Measurements from ENCODE around the gene MUC15. TPM values are rescaled to one million over a fixed set of nuclear protein-coding genes. Genes with fewer than 3 reads are reported as not detected.

MUC15 gene
- total and polyA plus RNA-seq, 2 of the 4 experiments (the other 2 are of a cell fraction) = not detected

DNA sequence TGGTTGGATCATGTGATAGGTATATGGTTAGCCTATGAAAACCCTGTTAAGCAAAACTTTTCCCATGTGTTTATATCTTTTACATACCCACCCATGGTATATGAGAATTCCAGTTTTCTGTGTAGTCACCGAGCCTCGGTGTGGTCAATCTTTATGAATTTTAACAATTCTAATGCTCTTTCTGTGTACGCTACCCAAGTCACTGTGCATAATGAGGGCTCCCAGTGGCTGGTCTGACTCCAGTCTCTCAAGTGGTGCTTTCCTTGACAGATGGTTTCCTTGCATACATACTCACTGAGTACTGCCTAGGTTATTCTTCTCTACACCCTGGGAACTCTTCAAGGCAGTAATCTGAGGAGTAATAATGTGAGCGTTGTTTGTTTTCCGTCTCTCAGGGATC lies 17.6 kb downstream of the MUC15 start:
- H3K36me3 ChIP-seq (ENCODE audit: control insufficient read depth, insufficient read depth, low read length) = no peaks in the 10 kb centered on the region
- dilution Hi-C loops (cut with HindIII; ENCODE audit: low sequenced_read_pairs, unreplicated experiment) = no loop called here
- WGBS, 2 experiments (ENCODE audit: extremely low coverage in 2 of 2, insufficient read length in 1 of 2) = no CpG with 5 or more reads among the region's 5 CpGs

More for the DNA sequence above, 17.6 kb downstream of the MUC15 start:
- H3K56ac ChIP-seq (ENCODE audit: extremely low read depth, insufficient read depth, low read length) = no peak overlapping the region
- H3K4ac ChIP-seq (ENCODE audit: low read depth, low read length) = no peak overlapping the region
- no TSS peak for BruUV-seq (replicated peaks)
- H2BK20ac ChIP-seq (ENCODE audit: low read depth, low read length) = no peak overlapping the region
- in situ Hi-C loops (cut with MboI; ENCODE audit: low sequenced_read_pairs) (no loop called here), intact Hi-C loops (cut with micrococcal nuclease) (no loop called here)
- H2AK5ac ChIP-seq (ENCODE audit: low read depth, low read length) = no peak overlapping the region
- POLR2A ChIA-PET (ENCODE audit: unreplicated experiment) = no interaction called here
- H3K4me2 ChIP-seq (ENCODE audit: low read depth, low read length) = no peak overlapping the region
- H4K8ac ChIP-seq (ENCODE audit: low read depth in 2 of 2, low read length in 2 of 2) = no peak overlapping the region
- no peaks in the 10 kb centered on the region for H3K9me3 ChIP-seq (ENCODE audit: control insufficient read depth, insufficient read depth, low read length)
- ATAC-seq (ENCODE audit: low read depth) (no peak), DNase-seq (no peak)
- no peak overlapping the region for H3K4me3 ChIP-seq (ENCODE audit: insufficient read depth, low read depth, low read length)
- H3K9me1 ChIP-seq (ENCODE audit: insufficient read depth, low read length) = no peaks in the 10 kb centered on the region
- H2AK9ac ChIP-seq (replicated peaks; ENCODE audit: low read depth, low read length, poor library complexity) = no peak overlapping the region
- no peak overlapping the region for H2AFZ ChIP-seq (replicated peaks; ENCODE audit: low read length, poor library complexity)
- no peaks in the 10 kb centered on the region for H3K79me1 ChIP-seq (ENCODE audit: low read depth in 1 of 2, low read length in 2 of 2)
- no peaks in the 10 kb centered on the region for H4K20me1 ChIP-seq (ENCODE audit: insufficient read depth, low read length)
- H2BK5ac ChIP-seq (ENCODE audit: low read depth, low read length, poor library complexity, severe bottlenecking) = no peak overlapping the region
- no peak overlapping the region for H2BK120ac ChIP-seq (ENCODE audit: low read depth, low read length)
- H3K27me3 ChIP-seq (ENCODE audit: control insufficient read depth, insufficient read depth, low read length) = no peaks in the 10 kb centered on the region
- CTCF ChIA-PET = no interaction called here
- no peak overlapping the region for H3K27ac ChIP-seq (ENCODE audit: insufficient read depth, low read length)
- H2BK15ac ChIP-seq (ENCODE audit: low read depth, low read length) = no peak overlapping the region
- no peaks in the 10 kb centered on the region for H3K4me1 ChIP-seq (ENCODE audit: control insufficient read depth, insufficient read depth, low read length)
- H3K18ac ChIP-seq (ENCODE audit: low read depth, low read length) = no peak overlapping the region
- no peak overlapping the region for H4K91ac ChIP-seq (ENCODE audit: insufficient read depth, low read depth, low read length)
- H3K9ac ChIP-seq (ENCODE audit: low read depth, low read length) = no peak overlapping the region
- no peak overlapping the region for H3K23ac ChIP-seq (ENCODE audit: low read depth, low read length)
- no peak overlapping the region for H3K14ac ChIP-seq (replicated peaks; ENCODE audit: low read depth, low read length)
- H4K5ac ChIP-seq (ENCODE audit: low read depth, low read length) = no peak overlapping the region
- TF ChIP-seq CHD1 (IDR thresholded peaks at IDR 0.05; ENCODE audit: low read depth, low read length) (no peak), NFE2L2 (IDR thresholded peaks at IDR 0.05; ENCODE audit: low read depth, low read length) (no peak), MXI1 (IDR thresholded peaks at IDR 0.05; ENCODE audit: borderline replicate concordance, low read depth, low read length) (no peak), BHLHE40 (IDR thresholded peaks at IDR 0.05; ENCODE audit: low read depth, low read length) (no peak), RCOR1 (IDR thresholded peaks at IDR 0.05; ENCODE audit: insufficient replicate concordance, low read length) (no peak), SMC3 (IDR thresholded peaks at IDR 0.05; ENCODE audit: low read depth, low read length) (no peak), USF2 (IDR thresholded peaks at IDR 0.05; ENCODE audit: low read depth, low read length) (no peak), RAD21 (IDR thresholded peaks at IDR 0.05; ENCODE audit: low read length) (no peak), MAZ (IDR thresholded peaks at IDR 0.05; ENCODE audit: borderline replicate concordance, low read depth, low read length) (no peak), POLR2A (IDR thresholded peaks at IDR 0.05; ENCODE audit: low read depth, low read length) (no peak), MAFK (IDR thresholded peaks at IDR 0.05; ENCODE audit: low read depth, low read length) (no peak), RFX5 (IDR thresholded peaks at IDR 0.05; ENCODE audit: low read depth, low read length) (no peak), FOS (IDR thresholded peaks at IDR 0.05; ENCODE audit: low read depth, low read length) (no peak), CEBPB (IDR thresholded peaks at IDR 0.05; ENCODE audit: low read depth, low read length) (no peak)
- TF ChIP-seq, protein P1, sequence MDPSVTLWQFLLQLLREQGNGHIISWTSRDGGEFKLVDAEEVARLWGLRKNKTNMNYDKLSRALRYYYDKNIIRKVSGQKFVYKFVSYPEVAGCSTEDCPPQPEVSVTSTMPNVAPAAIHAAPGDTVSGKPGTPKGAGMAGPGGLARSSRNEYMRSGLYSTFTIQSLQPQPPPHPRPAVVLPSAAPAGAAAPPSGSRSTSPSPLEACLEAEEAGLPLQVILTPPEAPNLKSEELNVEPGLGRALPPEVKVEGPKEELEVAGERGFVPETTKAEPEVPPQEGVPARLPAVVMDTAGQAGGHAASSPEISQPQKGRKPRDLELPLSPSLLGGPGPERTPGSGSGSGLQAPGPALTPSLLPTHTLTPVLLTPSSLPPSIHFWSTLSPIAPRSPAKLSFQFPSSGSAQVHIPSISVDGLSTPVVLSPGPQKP (IDR thresholded peaks at IDR 0.05; ENCODE audit: borderline replicate concordance, low read depth, low read length) = no peak
- TF ChIP-seq, protein P2, sequence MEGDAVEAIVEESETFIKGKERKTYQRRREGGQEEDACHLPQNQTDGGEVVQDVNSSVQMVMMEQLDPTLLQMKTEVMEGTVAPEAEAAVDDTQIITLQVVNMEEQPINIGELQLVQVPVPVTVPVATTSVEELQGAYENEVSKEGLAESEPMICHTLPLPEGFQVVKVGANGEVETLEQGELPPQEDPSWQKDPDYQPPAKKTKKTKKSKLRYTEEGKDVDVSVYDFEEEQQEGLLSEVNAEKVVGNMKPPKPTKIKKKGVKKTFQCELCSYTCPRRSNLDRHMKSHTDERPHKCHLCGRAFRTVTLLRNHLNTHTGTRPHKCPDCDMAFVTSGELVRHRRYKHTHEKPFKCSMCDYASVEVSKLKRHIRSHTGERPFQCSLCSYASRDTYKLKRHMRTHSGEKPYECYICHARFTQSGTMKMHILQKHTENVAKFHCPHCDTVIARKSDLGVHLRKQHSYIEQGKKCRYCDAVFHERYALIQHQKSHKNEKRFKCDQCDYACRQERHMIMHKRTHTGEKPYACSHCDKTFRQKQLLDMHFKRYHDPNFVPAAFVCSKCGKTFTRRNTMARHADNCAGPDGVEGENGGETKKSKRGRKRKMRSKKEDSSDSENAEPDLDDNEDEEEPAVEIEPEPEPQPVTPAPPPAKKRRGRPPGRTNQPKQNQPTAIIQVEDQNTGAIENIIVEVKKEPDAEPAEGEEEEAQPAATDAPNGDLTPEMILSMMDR (conservative IDR thresholded peaks at IDR 0.05; ENCODE audit: low read depth, low read length) = no peak

All from IMR-90 (cell line).